Ascending aorta (tissue), 2 donors: ENCODE measurements around the gene SLC25A4. TPM values are rescaled to one million over a fixed set of nuclear protein-coding genes. Genes with fewer than 3 reads are reported as not detected.
"Not testable (repeated sequence)": the region's sequence is repeated elsewhere in the genome, so short reads cannot be mapped to it uniquely, and the experiment has no call there.

ENCODE experiments used
- DNase-seq, 2 donors: peaks; one replicate each; pipeline ENCODE4 v3.0.0-alpha.2; 2019; ENCODE audit warnings: low spot score in 2 of 2
- H3K27ac ChIP-seq, 2 donors: fragments of 200-600 bp; sonication (generic); one replicate each; pipeline ENCODE4 v1.5.1; 2016 to 2017; ENCODE audit warnings: mild to moderate bottlenecking in 1 of 2
- H3K27me3 ChIP-seq: fragments of 200-600 bp; sonication (generic); one replicate; pipeline ENCODE4 v1.5.1; 2017
- H3K36me3 ChIP-seq, 2 donors: fragments of 200-600 bp; sonication (generic); one replicate each; pipeline ENCODE4 v1.5.1; 2016
- H3K4me1 ChIP-seq, 2 donors: fragments of 200-600 bp; sonication (generic); one replicate each; pipeline ENCODE4 v1.5.1; 2016 to 2017; ENCODE audit warnings: mild to moderate bottlenecking in 1 of 2
- H3K4me3 ChIP-seq, 2 donors: fragments of 200-600 bp; sonication (generic); one replicate each; pipeline ENCODE4 v1.5.1; 2016 to 2017; ENCODE audit warnings: mild to moderate bottlenecking in 1 of 2
- H3K9me3 ChIP-seq, 2 donors: fragments of 200-600 bp; sonication (generic); one replicate each; pipeline ENCODE4 v1.5.1; 2016
- intact Hi-C: fragments of 100-400 bp; cut with DNase I; formaldehyde crosslinking; loops from one replicate; pipeline ENCODE4 v1.15.1; 2023
- total RNA-seq: library from RNA; depleted of rRNA; stranded (reverse); fragments of >200 nt; gene quantifications from one replicate; pipeline ENCODE4 v1.1.0, GENCODE V29; 2016
- TF ChIP-seq, protein P1 (sequence below), 3 experiments: fragments of 200-600 bp in 2 of 3; fragments of 450-650 bp in 1 of 3; sonication (generic) in 2 of 3; IDR thresholded peaks; one replicate each; pipeline ENCODE4 v1.5.1; 2016 to 2019; ENCODE audit warnings: antibody characterized with exemption in 3 of 3, mild to moderate bottlenecking in 1 of 3, moderate library complexity in 1 of 3

The SLC25A4 gene
- total RNA-seq, 1 donor from 2014 or later, result 19.6 TPM

DNA sequence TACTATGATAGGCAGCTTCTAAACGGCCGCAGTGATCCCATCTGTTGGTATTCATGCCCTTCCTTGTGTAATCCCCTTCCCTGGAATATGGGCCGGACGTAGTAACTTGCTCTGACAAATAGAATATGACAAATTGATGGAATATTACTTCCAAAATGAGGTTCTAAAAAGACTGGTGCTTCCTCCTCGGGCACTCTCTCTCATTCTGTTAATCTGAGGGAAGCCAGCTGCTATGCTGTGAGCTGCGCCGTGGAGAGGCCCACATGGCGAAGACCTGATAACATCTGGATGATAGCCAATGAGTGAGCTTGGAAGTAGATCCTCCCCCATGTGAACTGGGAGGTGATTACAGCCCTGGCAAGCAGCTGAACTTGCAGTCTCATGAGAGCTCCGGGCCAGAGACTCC, 27.2 kb upstream of the SLC25A4 start:
- intact Hi-C loops, result no loop called here
- H3K27ac ChIP-seq, result peak overlapping the region in 1 of 2 donors; percentile 50
- TF ChIP-seq, protein P1, sequence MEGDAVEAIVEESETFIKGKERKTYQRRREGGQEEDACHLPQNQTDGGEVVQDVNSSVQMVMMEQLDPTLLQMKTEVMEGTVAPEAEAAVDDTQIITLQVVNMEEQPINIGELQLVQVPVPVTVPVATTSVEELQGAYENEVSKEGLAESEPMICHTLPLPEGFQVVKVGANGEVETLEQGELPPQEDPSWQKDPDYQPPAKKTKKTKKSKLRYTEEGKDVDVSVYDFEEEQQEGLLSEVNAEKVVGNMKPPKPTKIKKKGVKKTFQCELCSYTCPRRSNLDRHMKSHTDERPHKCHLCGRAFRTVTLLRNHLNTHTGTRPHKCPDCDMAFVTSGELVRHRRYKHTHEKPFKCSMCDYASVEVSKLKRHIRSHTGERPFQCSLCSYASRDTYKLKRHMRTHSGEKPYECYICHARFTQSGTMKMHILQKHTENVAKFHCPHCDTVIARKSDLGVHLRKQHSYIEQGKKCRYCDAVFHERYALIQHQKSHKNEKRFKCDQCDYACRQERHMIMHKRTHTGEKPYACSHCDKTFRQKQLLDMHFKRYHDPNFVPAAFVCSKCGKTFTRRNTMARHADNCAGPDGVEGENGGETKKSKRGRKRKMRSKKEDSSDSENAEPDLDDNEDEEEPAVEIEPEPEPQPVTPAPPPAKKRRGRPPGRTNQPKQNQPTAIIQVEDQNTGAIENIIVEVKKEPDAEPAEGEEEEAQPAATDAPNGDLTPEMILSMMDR (IDR thresholded peaks at IDR 0.05), result no peak

DNA sequence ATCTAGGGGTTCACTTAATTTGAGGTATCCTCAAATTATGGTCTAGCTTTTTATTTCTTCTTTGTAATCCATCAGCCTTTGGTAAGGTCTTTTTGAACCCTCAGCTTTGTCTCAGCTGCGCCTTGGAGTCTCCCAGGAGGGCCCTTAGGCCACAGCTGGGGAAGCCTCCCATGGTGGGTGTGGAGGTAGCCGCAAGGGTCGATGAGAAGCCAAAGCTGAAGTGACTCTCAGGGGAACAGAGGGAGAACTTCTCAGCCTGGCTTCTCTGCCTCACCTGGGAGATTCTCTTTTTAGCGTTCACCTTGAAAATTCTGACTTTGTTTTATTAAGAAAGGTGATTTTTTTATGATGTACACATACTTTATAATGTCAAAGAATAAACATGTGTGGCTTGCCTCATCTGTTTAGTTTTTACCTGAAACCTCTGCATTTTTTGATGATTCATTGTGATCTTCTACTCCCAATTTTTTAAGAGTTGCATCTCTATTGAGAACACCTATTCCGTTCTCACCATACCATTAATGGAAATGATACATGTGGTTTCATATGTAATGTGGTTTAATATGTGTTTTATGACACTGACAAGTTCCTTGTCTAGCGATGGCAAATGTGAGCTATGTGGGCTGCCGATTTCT, 25.6 kb upstream of the SLC25A4 start:
- Histone ChIP-seq H3K4me3 (no peak overlapping the region), H3K27ac (no peak overlapping the region), H3K4me1 (peaks cover 0 to 7% of the 10 kb centered on the region in 2 donors), H3K36me3 (no peaks in the 10 kb centered on the region), H3K27me3 (no peaks in the 10 kb centered on the region), H3K9me3 (no peaks in the 10 kb centered on the region)
- intact Hi-C loops, result no loop called here
- TF ChIP-seq, protein P1 (IDR thresholded peaks at IDR 0.05), result no peak
- no peak for DNase-seq

More for the DNA sequence above, 27.2 kb upstream of the SLC25A4 start:
- Histone ChIP-seq H3K4me1 (peaks cover 0 to 13% of the 10 kb centered on the region in 2 donors), H3K9me3 (no peaks in the 10 kb centered on the region), H3K36me3 (no peaks in the 10 kb centered on the region), H3K27me3 (no peaks in the 10 kb centered on the region), H3K4me3 (no peak overlapping the region)
- DNase-seq, result peak in 1 of 2 donors; percentile 71

DNA sequence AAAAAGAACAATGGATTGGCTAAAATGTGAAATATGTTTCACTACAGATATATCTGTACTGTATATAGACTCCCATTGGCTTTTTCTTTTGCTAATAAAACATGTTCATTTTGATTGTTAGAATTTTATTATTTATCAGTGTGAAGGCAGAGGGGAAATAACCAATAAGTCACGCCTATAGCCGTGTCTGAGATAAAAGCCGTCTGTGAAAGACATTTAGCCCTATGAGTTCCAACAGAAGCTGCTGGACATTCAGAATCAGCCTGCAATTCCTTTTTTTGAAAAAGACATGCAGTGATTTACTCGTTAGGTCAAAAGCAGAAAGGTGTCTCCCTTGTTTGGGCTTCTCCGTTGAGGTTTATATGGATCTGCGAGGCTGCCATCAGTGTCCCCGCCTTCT, 24.2 kb upstream of the SLC25A4 start:
- H3K4me3 ChIP-seq, result no peak overlapping the region
- intact Hi-C loops, result no loop called here
- H3K27me3 ChIP-seq, result no peaks in the 10 kb centered on the region
- no peak overlapping the region for H3K27ac ChIP-seq
- DNase-seq, result no peak
- H3K36me3 ChIP-seq, result no peaks in the 10 kb centered on the region
- TF ChIP-seq, protein P1 (IDR thresholded peaks at IDR 0.05), result no peak
- H3K4me1 ChIP-seq, result no peaks in the 10 kb centered on the region
- H3K9me3 ChIP-seq, result no peaks in the 10 kb centered on the region

DNA sequence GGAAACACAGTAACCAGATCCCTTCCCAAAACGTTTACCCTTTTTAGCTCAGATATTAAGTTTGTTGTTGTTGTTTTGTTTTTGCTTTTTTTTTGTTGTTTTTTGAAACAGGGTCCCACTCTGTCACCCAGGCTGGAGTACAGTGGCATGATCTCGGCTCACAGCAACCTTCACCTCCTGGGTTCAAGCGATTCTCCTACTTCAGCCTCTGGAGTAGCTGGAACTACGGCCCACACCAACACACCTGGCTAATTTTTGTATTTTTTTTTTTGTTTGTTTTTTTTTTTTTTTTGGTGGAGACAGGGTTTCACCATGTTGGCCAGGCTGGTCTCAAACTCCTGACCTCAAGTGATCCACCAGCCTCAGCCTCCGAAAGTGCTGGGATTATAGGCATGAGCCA, 23.6 kb upstream of the SLC25A4 start:
- H3K4me1 ChIP-seq, H3K27ac ChIP-seq, H3K36me3 ChIP-seq, intact Hi-C loops, DNase-seq, H3K27me3 ChIP-seq, H3K4me3 ChIP-seq, H3K9me3 ChIP-seq: not testable (repeated sequence)

DNA sequence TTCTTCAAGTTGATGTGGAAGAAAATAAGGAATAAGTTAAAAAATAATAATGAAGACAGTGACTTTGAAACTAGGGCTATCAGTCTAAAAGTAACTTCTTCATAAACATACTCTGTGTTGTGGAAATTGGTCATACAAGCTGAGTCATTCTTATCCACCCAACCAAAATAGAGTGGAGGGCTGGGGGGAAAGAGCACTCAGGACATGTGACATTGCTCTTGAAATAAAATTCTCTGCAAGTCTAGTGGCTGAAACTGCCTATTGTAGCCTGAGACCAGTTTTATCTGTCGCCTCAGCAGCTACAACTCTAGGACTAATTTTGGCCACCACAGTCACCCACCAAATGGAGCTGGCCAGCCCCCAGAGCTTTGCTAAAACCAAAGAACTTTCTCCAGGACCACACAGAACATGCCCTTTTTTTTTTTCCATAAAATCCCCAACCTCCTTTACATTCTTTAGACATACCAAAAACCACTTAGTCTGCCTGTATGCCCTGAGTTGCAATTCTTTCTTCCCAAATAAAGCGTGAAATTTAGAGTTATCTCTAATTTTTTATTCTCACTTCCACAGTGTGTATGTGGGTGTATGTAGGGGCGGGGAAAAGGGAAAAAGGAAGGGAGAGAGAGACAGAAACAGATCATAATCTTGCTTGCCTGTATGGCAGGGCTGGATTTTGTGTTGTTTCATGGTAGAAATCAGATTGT, 23.0 kb upstream of the SLC25A4 start:
- no peak overlapping the region for H3K27ac ChIP-seq
- no peaks in the 10 kb centered on the region for H3K9me3 ChIP-seq
- H3K4me3 ChIP-seq, result no peak overlapping the region
- no peaks in the 10 kb centered on the region for H3K27me3 ChIP-seq
- intact Hi-C loops, result no loop called here
- no peaks in the 10 kb centered on the region for H3K4me1 ChIP-seq
- TF ChIP-seq, protein P1 (IDR thresholded peaks at IDR 0.05), result no peak
- no peaks in the 10 kb centered on the region for H3K36me3 ChIP-seq
- no peak for DNase-seq

DNA sequence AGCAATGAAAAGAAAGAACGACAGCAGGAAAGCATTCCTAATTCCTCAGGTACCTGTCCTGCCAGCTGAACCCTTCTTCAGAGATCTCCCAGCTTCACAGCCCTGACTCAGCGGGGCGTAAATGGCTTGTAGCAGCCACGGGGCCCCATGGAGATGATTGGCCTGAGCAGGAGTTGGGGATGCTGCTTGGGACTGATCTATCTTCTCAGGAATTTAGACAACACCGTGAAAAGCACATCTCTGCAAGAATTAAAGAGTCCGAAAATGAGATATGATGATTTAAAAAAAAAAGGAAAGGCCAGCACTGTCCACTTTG, 22.5 kb upstream of the SLC25A4 start:
- no peaks in the 10 kb centered on the region for H3K36me3 ChIP-seq
- no peaks in the 10 kb centered on the region for H3K4me1 ChIP-seq
- TF ChIP-seq, protein P1 (IDR thresholded peaks at IDR 0.05), result no peak
- H3K4me3 ChIP-seq, result no peak overlapping the region
- no peaks in the 10 kb centered on the region for H3K9me3 ChIP-seq
- no peak for DNase-seq
- H3K27ac ChIP-seq, result no peak overlapping the region
- no peaks in the 10 kb centered on the region for H3K27me3 ChIP-seq
- intact Hi-C loops, result no loop called here
